Measurements from ENCODE around the gene PNPLA3. TPM values are rescaled to one million over a fixed set of nuclear protein-coding genes. Genes with fewer than 3 reads are reported as not detected.

PNPLA3 gene
- total and polyA plus RNA-seq, 2 donors from 2014 or later = 0.54 to 1.2 TPM

- H3K4me3 ChIP-seq (ENCODE audit: low read length in 3 of 3) = no peak overlapping the region
- peak; percentile 94 for TF ChIP-seq CTCF (IDR thresholded peaks at IDR 0.05; ENCODE audit: borderline replicate concordance, extremely low read depth, insufficient read depth)
- intact Hi-C loops (cut with DNase I) = loop anchor here (5.0 to 10.0 kb wide), 2 partner anchors 92 to 634 kb away; no protein-coding TSS in a partner anchor
- no peak overlapping the region for H3K9ac ChIP-seq (ENCODE audit: low read length in 3 of 3)
- H3K36me3 ChIP-seq (ENCODE audit: control insufficient read depth in 2 of 3, insufficient read depth in 3 of 3, low read length in 3 of 3) = peaks cover 3 to 49% (median 31%) of the 10 kb centered on the region in 3 donors
- H3K27me3 ChIP-seq (ENCODE audit: control insufficient read depth, insufficient read depth, low read length) = no peaks in the 10 kb centered on the region
- peak in 4 of 5 donors; percentile 66 to 73 (median 68) for DNase-seq
- H3K27ac ChIP-seq (ENCODE audit: low read depth in 2 of 2, low read length in 2 of 2) = no peak overlapping the region
- FAIRE-seq = no peak
- no peaks in the 10 kb centered on the region for H3K9me3 ChIP-seq (ENCODE audit: control insufficient read depth in 2 of 3, insufficient read depth in 1 of 3, low read length in 3 of 3)
- H3K4me1 ChIP-seq (ENCODE audit: control insufficient read depth in 2 of 3, insufficient read depth in 2 of 3, low read depth in 1 of 3, low read length in 3 of 3) = no peaks in the 10 kb centered on the region
These were observed 69.6 kb downstream of the PNPLA3 start for GRCh38 chr22:43993072-43993760.

- Histone ChIP-seq H3K4me1 (ENCODE audit: control insufficient read depth in 2 of 3, insufficient read depth in 2 of 3, low read depth in 1 of 3, low read length in 3 of 3) (no peaks in the 10 kb centered on the region), H3K27ac (ENCODE audit: low read depth in 2 of 2, low read length in 2 of 2) (no peak overlapping the region), H3K4me3 (ENCODE audit: low read length in 3 of 3) (no peak overlapping the region), H3K36me3 (ENCODE audit: control insufficient read depth in 2 of 3, insufficient read depth in 3 of 3, low read length in 3 of 3) (peaks cover under 1 to 52% (median 34%) of the 10 kb centered on the region in 3 donors), H3K9me3 (ENCODE audit: control insufficient read depth in 2 of 3, insufficient read depth in 1 of 3, low read length in 3 of 3) (no peaks in the 10 kb centered on the region), H3K27me3 (ENCODE audit: control insufficient read depth, insufficient read depth, low read length) (no peaks in the 10 kb centered on the region), H3K9ac (ENCODE audit: low read length in 3 of 3) (no peak overlapping the region)
- DNase-seq = no peak
- no peak for FAIRE-seq
- no peak for TF ChIP-seq CTCF (IDR thresholded peaks at IDR 0.05; ENCODE audit: borderline replicate concordance, extremely low read depth, insufficient read depth)
- intact Hi-C loops (cut with DNase I) = loop anchor here (5.0 to 10.0 kb wide), 2 partner anchors 91 to 633 kb away; no protein-coding TSS in a partner anchor
These were observed 70.4 kb downstream of the PNPLA3 start for GRCh38 chr22:43994006-43994405.

GRCh38 chr22:43994416-43994815, 70.8 kb downstream of the PNPLA3 start:
- FAIRE-seq = no peak
- Histone ChIP-seq H3K9ac (ENCODE audit: low read length in 3 of 3) (no peak overlapping the region), H3K36me3 (ENCODE audit: control insufficient read depth in 2 of 3, insufficient read depth in 3 of 3, low read length in 3 of 3) (peaks cover 0 to 53% (median 34%) of the 10 kb centered on the region in 3 donors), H3K4me3 (ENCODE audit: low read length in 3 of 3) (no peak overlapping the region), H3K4me1 (ENCODE audit: control insufficient read depth in 2 of 3, insufficient read depth in 2 of 3, low read depth in 1 of 3, low read length in 3 of 3) (no peaks in the 10 kb centered on the region), H3K9me3 (ENCODE audit: control insufficient read depth in 2 of 3, insufficient read depth in 1 of 3, low read length in 3 of 3) (no peaks in the 10 kb centered on the region), H3K27me3 (ENCODE audit: control insufficient read depth, insufficient read depth, low read length) (no peaks in the 10 kb centered on the region), H3K27ac (ENCODE audit: low read depth in 2 of 2, low read length in 2 of 2) (no peak overlapping the region)
- intact Hi-C loops (cut with DNase I) = loop anchor here (5.0 to 10.0 kb wide), 2 partner anchors 90 to 633 kb away; no protein-coding TSS in a partner anchor
- TF ChIP-seq CTCF (IDR thresholded peaks at IDR 0.05; ENCODE audit: borderline replicate concordance, extremely low read depth, insufficient read depth) = no peak
- no peak for DNase-seq

Measured in kidney (tissue), 14 donors.